Cardiac muscle cell (in vitro differentiated cells and primary cell): ENCODE results near the gene ADGRD2. TPM values are rescaled to one million over a fixed set of nuclear protein-coding genes. Genes with fewer than 3 reads are reported as not detected.

ENCODE experiments used
- DNase-seq, 2 donors: peaks; one replicate each; pipeline versions ENCODE4 v3.0.0 to v3.0.0-alpha.2; 2010 to 2017; ENCODE audit warnings: low read depth in 1 of 2, low spot score in 1 of 2
- H3K27ac ChIP-seq: fragments of 200-600 bp; sonication (generic); 2 replicates; pipeline ENCODE4 v1.5.1; 2016
- H3K27me3 ChIP-seq: fragments of 200-600 bp; sonication (generic); 2 replicates; pipeline ENCODE4 v1.6.0; 2016; ENCODE audit warnings: control low read depth
- H3K36me3 ChIP-seq: fragments of 200-600 bp; sonication (generic); 2 replicates; pipeline ENCODE4 v1.5.1; 2016; ENCODE audit warnings: control low read depth
- H3K4me1 ChIP-seq: fragments of 200-600 bp; sonication (generic); 2 replicates; pipeline ENCODE4 v1.8.1; 2017; ENCODE audit warnings: low read depth, mild to moderate bottlenecking, mixed run types
- H3K4me3 ChIP-seq: fragments of 200-600 bp; sonication (generic); 2 replicates; pipeline ENCODE4 v1.5.1; 2016; ENCODE audit warnings: mild to moderate bottlenecking
- H3K9me3 ChIP-seq: fragments of 200-600 bp; sonication (generic); 2 replicates; pipeline ENCODE4 v1.5.1; 2017; ENCODE audit warnings: low read depth, mild to moderate bottlenecking, control low read depth
- CTCF ChIP-seq: IDR thresholded peaks from 2 replicates; pipeline ENCODE4 v1.5.1; 2012; ENCODE audit warnings: low read depth, mild to moderate bottlenecking, low read length
- polyA plus RNA-seq: library from polyadenylated mRNA; unstranded; fragments of >200 nt; fragmentation: Nextera tagmentation; extraction: Ambion mirVana; gene quantifications from 2 replicates; pipeline ENCODE4 v1.2.1, GENCODE V29; 2016
- total RNA-seq: library from RNA; depleted of rRNA; stranded (reverse); fragments of >200 nt; gene quantifications from 2 replicates; pipeline ENCODE4 v1.2.3, GENCODE V29; 2016

The ADGRD2 gene
- total and polyA plus RNA-seq, 2 experiments from 2014 or later = not detected

- Histone ChIP-seq H3K36me3 (no peaks in the 10 kb centered on the region), H3K4me1 (no peaks in the 10 kb centered on the region), H3K4me3 (no peak overlapping the region), H3K27me3 (peaks cover 39% of the 10 kb centered on the region), H3K9me3 (no peaks in the 10 kb centered on the region), H3K27ac (no peak overlapping the region)
- TF ChIP-seq CTCF = no peak
- DNase-seq = no peak
These were observed 48.4 kb downstream of the ADGRD2 start for GRCh38 chr9:124498499-124499146.

GRCh38 chr9:124499216-124499615 is 49.0 kb downstream of the ADGRD2 start:
- H3K27ac ChIP-seq = no peak overlapping the region
- no peaks in the 10 kb centered on the region for H3K9me3 ChIP-seq
- H3K27me3 ChIP-seq = peaks cover 45% of the 10 kb centered on the region
- TF ChIP-seq CTCF = no peak
- no peak overlapping the region for H3K4me3 ChIP-seq
- no peak for DNase-seq
- H3K4me1 ChIP-seq = no peaks in the 10 kb centered on the region
- no peaks in the 10 kb centered on the region for H3K36me3 ChIP-seq

GRCh38 chr9:124500028-124500795 is 50.0 kb downstream of the ADGRD2 start:
- H3K4me1 ChIP-seq = no peaks in the 10 kb centered on the region
- no peaks in the 10 kb centered on the region for H3K9me3 ChIP-seq
- DNase-seq = no peak
- H3K4me3 ChIP-seq = no peak overlapping the region
- H3K27me3 ChIP-seq = peaks cover 55% of the 10 kb centered on the region
- H3K27ac ChIP-seq = no peak overlapping the region
- TF ChIP-seq CTCF = no peak
- H3K36me3 ChIP-seq = no peaks in the 10 kb centered on the region

- Histone ChIP-seq H3K4me3 (no peak overlapping the region), H3K36me3 (no peaks in the 10 kb centered on the region), H3K4me1 (no peaks in the 10 kb centered on the region), H3K9me3 (no peaks in the 10 kb centered on the region), H3K27me3 (peaks cover 63% of the 10 kb centered on the region), H3K27ac (no peak overlapping the region)
- no peak for DNase-seq
- TF ChIP-seq CTCF = no peak
These were observed 50.8 kb downstream of the ADGRD2 start for GRCh38 chr9:124500796-124501611.

- Histone ChIP-seq H3K36me3 (no peaks in the 10 kb centered on the region), H3K27ac (no peak overlapping the region), H3K4me3 (no peak overlapping the region), H3K9me3 (no peaks in the 10 kb centered on the region), H3K27me3 (peaks cover 70% of the 10 kb centered on the region), H3K4me1 (no peaks in the 10 kb centered on the region)
- no peak for TF ChIP-seq CTCF
- DNase-seq = no peak
These were observed 51.6 kb downstream of the ADGRD2 start for GRCh38 chr9:124501771-124502320.
